HG03175 (cell line): ENCODE data around the gene TOR1A.

Experiments used
- ATAC-seq: cut with Tn5 transposase; IDR thresholded peaks from one replicate; pipeline ENCODE4 v1.9.1; 2021; ENCODE audit warnings: mild to moderate bottlenecking, moderate library complexity; ENCODE audit not compliant: unreplicated experiment

Gene TOR1A, protein sequence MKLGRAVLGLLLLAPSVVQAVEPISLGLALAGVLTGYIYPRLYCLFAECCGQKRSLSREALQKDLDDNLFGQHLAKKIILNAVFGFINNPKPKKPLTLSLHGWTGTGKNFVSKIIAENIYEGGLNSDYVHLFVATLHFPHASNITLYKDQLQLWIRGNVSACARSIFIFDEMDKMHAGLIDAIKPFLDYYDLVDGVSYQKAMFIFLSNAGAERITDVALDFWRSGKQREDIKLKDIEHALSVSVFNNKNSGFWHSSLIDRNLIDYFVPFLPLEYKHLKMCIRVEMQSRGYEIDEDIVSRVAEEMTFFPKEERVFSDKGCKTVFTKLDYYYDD

DNA sequence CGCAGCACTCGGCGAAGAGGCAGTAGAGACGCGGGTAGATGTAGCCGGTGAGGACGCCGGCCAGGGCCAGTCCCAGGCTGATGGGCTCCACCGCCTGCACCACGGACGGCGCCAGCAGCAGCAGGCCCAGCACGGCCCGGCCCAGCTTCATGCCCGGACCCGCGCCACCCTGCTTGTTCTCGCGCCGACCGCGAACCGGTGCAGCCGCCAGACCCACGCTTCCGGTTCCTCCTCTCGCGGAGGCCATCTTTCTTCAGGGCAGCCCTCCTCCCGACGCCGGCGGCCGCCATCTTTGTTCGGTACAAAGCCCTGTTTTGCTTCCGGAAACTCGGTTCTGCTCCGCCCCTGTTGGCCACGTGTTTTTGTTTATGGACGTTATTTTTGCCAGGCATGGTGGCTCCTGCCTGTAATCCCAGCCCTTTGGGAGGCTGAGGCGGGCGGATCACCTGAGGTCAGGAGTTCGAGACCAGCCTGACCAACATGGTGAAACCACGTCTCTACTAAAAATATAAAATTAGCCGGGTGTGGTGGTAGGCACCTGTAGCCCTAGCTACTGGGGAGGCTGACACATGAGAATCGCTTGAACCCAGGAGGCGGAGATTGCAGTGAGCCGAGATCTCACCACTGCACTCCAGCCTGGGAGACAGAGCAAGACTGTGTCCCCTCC is at the start of gene TOR1A:
Gene TOR1A (minus strand): TSS at position 202 of the 667 bp plus-strand sequence. CDS start 51 bp downstream, at position 151.
- ATAC-seq: peak; percentile 90

DNA sequence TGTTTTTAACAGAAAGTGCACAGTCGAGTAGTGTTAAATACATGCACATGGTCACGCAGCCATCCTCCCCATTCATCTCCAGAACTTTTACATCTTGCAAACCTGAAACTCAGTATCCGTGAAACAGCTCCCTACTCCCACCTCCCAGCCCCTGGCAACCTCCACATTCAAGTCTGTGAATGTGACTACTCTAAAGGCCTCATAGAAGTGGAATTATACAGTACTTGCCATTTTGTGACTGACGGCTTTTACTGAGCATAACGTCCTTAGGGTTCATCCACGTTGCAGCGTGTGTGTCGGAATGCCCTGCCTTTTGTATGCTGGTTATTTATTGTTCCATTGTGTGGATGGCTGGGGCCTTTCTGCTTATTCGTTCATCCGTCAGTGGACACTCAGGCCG is 47.1 kb upstream of the TOR1A start:
- ATAC-seq: no peak

DNA sequence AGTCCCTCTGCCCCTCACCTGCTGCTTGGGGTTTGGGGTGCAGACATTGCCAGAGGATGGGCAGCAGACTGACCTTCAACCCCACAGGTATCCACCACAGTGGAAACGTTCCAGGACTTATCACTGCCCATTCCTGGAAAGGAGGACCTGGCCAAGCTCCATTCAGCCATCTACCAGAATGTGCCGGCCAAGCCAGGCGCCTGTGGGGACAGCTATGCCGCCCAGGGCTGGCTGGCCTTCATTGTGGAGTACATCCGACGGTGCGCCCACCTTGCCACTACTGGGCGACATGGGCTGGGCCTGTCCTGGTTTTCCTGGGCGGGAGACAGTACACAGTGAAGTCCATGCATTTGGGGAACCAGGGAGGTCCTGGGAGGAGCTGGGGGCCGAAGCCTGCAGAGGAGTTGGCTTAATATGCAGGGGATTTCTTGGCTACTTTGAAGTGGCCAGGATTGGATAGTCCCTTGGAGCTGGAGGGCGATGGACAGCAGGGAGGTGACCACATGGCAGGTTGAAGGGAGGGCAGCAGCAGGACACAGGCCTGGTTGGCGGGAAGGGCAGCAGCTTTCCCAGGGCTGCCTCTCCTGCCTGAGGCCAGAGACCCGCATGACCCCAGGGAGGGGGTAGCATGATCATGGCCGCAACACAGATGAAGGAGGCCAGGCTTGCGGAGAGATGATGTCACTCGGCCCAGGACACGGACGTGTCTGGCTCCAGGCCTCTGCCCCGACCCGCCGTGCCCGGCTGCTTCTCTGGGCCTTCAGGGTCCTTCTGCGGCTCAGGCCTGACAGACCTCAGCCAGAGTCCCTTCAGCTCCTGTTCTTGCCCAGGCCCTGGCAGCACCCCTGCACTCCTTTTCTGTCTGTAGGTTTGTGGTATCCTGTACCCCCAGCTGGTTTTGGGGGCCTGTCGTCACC is 45.9 kb upstream of the TOR1A start:
- ATAC-seq: no peak

DNA sequence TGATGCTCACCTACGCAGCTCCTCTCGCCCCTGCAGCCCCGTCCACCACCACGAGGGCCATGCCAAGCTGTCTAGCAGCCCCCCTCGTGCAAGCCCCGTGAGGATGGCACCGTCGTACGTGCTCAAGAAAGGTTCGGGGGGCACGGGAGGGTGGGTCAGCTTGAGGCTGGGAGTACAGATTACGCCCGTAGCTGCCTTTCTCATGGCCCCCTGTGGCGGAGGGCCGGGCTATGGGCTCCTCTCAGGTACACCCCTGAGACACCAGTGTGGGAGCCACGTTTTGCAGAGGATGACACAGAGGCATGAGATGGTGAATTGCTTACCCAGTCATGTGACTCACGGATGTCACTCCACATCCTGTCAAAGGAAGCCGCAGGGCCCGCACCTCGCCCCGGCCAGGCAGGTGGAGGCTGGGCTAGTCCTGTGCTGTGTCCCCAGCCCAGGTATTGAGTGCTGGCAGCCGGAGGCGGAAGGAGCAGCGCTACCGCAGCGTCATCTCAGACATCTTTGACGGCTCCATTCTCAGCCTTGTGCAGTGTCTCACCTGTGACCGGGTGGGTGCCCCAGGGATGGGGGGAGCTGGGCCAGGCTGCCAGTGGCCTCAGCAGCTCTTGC is 45.0 kb upstream of the TOR1A start:
- ATAC-seq: no peak

DNA sequence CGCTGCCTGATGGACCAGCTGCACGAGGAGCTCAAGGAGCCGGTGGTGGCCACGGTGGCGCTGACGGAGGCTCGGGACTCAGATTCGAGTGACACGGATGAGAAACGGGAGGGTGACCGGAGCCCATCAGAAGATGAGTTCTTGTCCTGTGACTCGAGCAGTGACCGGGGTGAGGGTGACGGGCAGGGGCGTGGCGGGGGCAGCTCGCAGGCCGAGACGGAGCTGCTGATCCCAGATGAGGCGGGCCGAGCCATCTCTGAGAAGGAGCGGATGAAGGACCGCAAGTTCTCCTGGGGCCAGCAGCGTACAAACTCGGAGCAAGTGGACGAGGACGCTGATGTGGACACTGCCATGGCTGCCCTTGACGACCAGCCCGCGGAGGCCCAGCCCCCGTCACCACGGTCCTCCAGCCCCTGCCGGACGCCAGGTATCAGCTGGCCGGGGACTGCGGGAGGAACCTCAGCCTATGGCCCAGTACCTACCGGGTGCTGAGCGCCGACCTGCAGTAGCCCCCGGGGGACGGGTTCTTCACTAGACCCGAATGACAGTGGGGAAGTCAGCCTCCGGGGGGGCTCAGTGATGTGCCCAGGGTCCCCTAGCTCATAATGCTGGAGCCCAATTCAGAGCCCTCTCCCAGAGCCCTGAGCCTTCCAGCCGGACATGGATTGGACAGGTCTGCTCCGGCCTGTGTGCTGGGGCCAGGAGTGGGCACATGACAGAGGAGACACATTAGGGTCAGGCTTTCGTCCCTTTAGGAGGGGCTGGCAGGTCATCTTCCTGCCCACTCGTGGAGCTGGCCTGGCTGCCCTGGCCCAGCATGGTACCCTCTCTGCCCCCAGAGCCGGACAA is 44.3 kb upstream of the TOR1A start:
- no peak for ATAC-seq

DNA sequence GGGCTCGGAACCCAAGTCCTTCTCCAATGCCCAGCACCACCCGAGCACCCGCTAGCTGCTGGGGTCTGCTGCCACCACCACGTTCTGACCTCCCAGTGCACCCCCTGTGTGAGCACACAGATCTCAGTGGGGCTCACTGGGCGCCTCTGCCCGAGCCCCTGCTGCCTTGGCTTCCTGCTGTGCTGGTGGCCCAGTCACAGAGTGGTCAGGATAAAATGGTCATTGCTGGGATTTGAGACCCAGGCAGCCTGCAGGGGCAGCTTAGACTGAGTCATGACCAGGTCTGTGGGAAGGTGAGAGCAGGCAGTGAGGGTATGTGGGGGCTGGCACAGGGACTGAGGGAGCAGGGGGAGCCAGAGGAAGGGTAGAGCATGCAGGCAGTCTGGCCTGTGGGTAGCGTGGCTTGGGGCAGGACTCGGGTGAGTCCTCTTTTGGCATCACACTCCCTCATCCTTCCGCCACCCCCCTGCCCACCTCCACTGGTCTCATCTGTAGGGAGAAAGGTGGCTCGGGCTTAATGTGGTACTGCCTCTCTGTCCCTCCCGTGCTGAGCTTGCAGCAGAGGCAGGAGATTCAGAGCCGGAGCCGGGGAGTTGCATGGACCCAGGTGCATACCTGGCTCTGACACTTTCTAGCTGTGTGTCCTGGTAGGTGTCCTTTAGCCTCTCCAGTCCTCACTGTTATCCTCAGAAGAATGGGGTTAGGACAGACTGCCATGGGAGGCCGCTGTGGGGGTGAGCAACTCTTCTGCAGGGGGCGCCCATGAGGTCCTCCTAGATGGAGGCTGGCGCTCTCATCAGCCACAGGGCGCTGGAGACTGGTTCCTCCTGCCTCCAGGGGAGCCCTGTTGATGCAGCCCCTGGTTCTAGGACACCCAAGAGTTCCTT is 43.4 kb upstream of the TOR1A start:
- ATAC-seq: no peak

DNA sequence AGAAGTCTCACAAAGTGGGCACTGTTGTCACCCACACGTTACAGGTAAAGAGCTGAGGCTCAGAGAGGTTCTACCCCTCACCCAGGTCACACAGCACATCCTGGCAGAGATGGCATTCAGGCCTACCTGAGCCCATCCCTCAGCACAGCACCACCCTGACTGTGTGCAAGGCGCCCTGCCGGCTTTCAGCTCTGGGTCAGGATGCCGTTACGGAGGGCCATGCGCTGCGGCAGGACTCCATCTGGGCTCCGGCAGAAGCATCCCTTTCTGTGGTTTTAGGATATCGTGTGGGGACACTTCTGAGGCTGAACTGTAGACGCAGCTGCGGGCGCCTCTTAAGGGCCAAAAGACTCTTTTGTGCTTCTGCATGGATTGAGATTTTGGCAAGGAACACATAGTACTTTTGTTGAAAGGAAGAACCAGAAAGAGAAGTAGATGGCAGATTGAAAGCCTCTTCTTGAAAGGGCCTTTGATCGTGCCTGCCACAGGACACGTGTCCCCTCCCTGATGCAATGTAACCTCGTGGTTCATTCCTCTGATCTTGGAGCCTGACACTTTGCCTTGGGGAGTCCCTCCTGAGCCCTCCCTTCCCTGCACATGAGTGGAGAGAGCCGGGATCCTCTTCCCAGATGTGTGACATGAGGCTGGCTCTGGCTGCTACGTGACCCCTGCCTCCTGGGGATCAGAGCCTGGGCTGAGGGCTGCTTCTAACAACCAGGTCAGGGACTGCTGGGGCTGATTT is 42.6 kb upstream of the TOR1A start:
- no peak for ATAC-seq

DNA sequence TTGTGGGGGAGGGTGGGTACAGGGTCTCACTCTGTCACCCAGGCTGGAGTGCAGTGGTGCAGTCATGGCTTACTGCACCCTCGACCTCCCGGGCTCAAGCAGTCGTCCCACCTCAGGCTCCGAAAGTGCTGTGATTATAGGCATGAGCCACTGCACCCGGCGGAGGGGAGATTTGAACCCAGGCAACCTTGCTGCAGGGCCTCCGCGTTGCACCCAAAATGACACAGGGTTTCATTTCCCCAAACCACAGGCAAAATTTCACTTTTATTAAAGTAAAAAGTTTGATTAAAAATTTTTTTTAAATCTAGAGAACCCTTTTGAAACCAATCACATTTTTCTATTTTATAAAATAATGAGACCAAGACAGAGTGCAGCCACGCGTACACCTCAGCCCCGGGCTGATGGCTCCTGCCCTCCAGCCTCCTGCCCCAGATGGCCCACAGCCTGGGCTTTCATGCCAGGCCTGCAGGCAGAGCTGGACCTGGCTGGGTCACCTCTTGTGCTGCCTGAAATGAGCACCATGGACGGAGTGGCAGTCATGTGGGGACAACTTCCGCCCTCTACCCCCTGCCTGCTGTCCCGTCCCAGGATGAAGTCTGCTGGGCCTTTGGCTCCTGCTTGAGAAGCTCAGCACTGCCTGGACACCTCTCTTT is 41.9 kb upstream of the TOR1A start:
- ATAC-seq: no peak

DNA sequence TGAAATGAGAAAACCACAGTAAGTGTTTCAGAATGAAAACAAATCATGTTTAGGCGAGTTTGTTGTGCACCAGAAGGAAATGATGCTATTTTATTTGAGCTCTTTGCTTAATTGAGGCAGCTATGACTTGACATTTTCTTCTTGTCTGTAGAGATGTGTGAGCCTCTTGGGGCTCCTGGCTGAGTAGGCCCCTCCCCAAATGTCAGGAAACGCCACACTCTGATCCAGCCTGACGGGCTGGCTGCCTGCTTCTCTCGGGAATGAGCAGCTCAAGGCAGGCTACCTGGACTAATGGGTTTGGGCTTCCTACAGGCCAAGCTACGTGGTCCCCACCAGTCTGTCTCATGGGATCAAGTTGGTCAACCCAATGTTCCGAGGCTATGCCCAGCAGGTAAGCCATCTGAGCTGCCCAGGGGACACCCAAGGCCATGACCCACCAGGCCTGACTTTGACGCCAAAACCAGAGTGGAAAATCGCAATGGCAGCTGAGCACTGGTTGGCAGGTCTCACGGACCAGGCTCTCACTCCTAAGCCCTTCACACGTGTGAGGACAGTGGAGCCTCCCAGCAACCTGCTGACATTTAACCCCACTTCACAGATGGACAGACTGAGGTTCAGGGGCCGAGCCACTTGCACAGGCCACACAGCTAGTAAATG is 41.2 kb upstream of the TOR1A start:
- no peak for ATAC-seq

DNA sequence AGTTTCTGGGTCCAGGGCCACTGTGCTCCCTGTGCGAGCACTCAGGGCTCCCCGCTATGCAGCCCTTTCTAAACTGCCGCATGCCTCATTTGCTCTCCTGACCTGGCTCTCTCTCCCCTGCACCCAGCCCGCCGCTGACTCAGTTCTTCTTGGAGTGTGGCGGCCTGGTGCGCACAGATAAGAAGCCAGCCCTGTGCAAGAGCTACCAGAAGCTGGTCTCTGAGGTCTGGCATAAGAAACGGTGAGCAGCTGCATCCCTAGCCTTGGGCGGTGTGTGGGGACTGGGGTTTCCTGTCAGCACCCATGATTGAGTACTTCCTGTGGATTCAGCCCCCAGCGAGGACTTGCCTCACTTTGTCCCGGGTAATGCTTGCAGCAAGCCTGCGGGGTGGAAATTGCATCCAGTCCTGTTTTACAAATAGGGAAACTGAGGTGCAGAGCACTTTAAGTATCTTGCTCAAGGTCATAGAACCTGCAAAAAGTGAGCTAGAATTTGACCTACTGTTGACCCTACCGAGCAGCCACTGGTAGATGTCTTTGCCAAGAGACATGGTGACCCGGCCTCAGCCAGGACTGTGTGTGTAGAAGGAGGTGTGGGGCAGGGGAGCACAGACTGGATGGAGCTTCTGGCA is 39.2 kb upstream of the TOR1A start:
- ATAC-seq: no peak

DNA sequence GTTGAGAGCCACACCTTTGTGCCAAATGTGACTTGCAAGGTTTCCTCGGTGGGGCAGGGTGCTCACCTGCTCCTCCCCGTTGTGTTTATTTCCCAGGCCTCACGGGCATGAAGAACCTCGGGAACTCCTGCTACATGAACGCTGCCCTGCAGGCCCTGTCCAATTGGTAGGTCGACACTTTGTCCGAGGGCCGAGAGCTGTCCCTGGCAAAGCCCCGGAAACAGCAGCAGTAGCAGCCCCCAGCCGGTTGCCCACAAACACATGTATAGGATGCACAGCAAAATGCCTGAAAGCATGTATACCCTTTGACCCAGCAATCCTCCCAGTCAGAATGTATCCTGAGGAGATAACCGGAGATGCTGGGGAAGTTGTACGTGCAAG is 37.5 kb upstream of the TOR1A start:
- ATAC-seq: no peak

DNA sequence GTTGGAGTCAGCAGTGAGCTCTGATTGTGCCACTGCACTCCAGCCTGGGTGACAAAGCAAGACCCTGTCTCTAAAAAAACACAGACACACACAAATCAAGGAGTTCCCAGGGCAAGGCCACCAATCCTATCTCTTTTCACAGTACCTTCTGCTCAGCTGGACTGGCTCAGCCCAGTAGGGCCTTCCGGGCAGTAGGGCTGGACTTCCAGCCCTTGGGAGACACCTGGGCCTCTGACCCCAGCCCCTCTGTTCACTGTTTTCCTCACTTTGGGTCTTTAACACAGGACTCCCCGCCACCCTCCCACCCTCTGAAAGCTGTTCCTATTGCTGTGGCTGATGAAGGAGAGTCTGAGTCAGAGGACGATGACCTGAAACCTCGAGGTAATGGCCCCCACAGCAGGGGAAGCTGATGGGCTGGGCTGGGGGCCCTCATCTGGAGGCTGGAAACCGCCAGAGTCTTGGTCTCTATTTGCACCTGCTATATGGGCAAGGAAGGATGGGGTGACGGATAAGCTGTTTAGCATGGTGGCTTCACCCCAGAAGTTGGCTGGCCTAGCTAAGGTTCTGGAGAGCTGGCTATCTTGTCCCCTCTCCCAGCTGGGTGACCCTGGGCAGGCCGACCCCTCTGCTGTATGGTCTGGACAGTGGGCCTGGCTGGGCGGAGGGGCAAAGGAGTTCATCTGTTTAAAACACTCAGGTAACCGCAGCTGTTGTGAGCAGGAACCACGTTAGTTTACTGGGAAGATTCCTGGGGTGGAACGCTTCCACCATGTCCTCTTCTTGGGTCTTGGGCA is 36.9 kb upstream of the TOR1A start:
- ATAC-seq: no peak

DNA sequence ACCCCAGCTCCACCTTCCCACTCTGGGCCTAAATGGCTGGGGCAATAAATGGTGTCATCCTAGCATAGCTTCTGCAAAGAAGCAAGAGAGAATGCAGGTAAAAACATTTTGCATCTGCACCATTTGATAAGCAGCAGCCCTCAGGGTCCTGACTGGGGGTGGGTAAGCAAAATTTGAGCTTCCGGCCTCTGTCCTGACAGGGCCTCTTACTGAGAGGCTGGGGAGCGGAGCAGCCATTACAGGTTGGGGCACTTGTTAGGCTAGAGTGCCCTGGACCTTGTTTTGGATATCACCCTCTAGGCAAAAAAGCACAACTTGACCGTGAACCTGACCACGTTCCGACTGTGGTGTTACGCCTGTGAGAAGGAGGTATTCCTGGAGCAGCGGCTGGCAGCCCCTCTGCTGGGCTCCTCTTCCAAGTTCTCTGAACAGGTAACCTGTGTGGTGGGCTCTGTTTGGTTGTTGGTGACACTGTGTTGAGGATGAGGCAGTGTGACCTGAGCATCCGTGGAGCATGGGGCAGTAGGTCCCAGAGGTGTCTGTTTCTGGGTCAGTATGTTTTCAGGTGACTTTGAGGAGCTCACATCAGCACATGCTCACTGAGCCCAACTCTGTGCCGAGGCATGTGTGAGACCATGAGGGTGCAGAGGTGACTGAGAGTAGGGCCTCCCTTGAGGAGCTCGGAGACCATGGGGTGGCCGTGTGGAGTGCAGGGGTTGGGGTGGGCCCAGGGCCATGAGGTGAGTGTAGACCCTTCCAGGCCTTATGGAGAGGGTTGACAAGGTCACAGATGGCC is 34.4 kb upstream of the TOR1A start:
- ATAC-seq: no peak

DNA sequence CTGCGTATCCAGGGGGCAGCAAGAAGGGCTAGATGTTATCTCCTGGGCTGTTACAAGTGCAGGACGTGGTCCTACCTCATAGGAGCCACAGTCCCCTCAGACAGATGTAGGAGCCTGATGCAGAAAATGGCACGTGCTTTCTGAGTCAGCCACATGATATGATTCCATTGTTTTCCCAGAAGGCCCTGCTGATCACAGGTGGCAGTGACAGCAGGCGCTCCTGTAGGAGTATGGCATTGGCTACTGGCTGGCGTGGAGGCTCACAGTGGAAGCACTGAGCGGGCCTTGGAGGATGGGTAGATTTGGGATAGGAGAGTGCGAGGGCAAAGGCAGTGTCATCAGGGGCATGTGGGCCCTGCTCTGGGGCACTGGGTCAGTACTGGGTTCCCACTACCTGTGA is 33.3 kb upstream of the TOR1A start:
- no peak for ATAC-seq

DNA sequence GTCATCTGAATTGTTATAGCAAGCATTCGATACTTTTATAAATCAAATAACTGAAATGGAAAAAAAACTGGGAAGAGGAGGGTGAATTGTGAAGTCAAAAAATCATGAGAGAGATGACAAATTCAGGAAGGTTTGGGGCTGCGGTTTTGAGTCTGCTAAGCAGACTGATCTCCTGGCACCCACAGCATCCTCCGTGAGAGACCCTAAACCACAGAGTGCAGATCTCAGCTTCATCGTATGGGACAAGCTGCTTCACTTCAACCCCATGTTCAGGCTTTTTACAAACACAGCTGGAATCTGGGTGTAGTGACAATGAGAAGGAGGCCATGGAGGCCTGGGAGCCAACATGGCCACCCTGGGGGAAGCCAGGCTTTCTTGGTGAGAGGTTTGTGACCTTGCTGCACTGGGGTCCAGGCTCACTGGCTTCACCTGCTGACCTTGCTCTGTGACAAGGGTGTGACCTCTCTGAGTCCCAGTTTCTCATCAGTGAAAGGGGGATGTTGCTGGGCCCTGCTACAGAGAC is 30.7 kb upstream of the TOR1A start:
- no peak for ATAC-seq
